OCI-LY3 (cell line): ENCODE results near the gene ZBED1.
"Not testable (repeated sequence)": the region's sequence is repeated elsewhere in the genome, so short reads cannot be mapped to it uniquely, and the experiment has no call there.

Source experiments
- H2AFZ ChIP-seq: fragments of 200-600, 300-600 bp; shearing (Covaris generic); 2 replicates; pipeline ENCODE4 v1.6.0; 2014; ENCODE audit warnings: antibody characterized with exemption, low read depth, low read length
- H3K27ac ChIP-seq: fragments of 200-600, 300-600 bp; sonication (generic); 2 replicates; pipeline ENCODE4 v1.5.1; 2014; ENCODE audit warnings: mild to moderate bottlenecking, low read length, moderate library complexity, mixed read lengths
- H3K27me3 ChIP-seq: fragments of 200-600, 300-600 bp; sonication (generic); 2 replicates; pipeline ENCODE4 v1.6.1; 2014; ENCODE audit warnings: low read depth, low read length, mixed read lengths
- H3K36me3 ChIP-seq: fragments of 200-600, 300-600 bp; sonication (generic); replicated peaks from 2 replicates; pipeline ENCODE3; 2014; ENCODE audit warnings: low read depth, low read length, mixed read lengths
- H3K4me1 ChIP-seq: fragments of 300-600, 200-600 bp; sonication (generic); 2 replicates; pipeline ENCODE4 v1.6.1; 2014; ENCODE audit warnings: low read length, mixed read lengths
- H3K4me2 ChIP-seq: fragments of 200-600, 300-600 bp; sonication (generic); 2 replicates; pipeline ENCODE4 v1.6.1; 2014; ENCODE audit warnings: low read length, mixed read lengths
- H3K4me3 ChIP-seq: fragments of 300-600, 200-600 bp; sonication (generic); 2 replicates; pipeline ENCODE4 v1.5.1; 2014; ENCODE audit warnings: antibody characterized with exemption, mild to moderate bottlenecking, low read length, moderate library complexity
- H3K79me2 ChIP-seq: fragments of 300-600, 200-600 bp; shearing (Covaris generic); 2 replicates; pipeline ENCODE4 v1.6.1; 2014; ENCODE audit warnings: mild to moderate bottlenecking, low read length, mixed read lengths
- H3K9ac ChIP-seq: fragments of 300-600, 200-600 bp; shearing (Covaris generic); 2 replicates; pipeline ENCODE4 v1.6.0; 2014; ENCODE audit warnings: mild to moderate bottlenecking, low read length, moderate library complexity
- H3K9me3 ChIP-seq: fragments of 200-600, 300-600 bp; shearing (Covaris generic); 2 replicates; pipeline ENCODE4 v1.6.1; 2014; ENCODE audit warnings: low read length, mixed read lengths; ENCODE audit not compliant: insufficient read depth
- H4K20me1 ChIP-seq: fragments of 200-600, 300-600 bp; sonication (generic); 2 replicates; pipeline ENCODE4 v1.6.1; 2016; ENCODE audit warnings: low read length, mixed read lengths; ENCODE audit not compliant: insufficient read depth
- CTCF ChIP-seq: fragments of 200-600, 300-600 bp; sonication (generic); IDR thresholded peaks from 2 replicates; pipeline ENCODE4 v1.5.1; 2014; ENCODE audit warnings: antibody characterized with exemption, low read length, low read depth
- EZH2phosphoT487 ChIP-seq: fragments of 200-600 bp; shearing (Covaris generic); IDR thresholded peaks from 2 replicates; pipeline ENCODE4 v1.6.1; 2018; ENCODE audit warnings: antibody characterized with exemption, mixed run types, low read depth

Gene ZBED1

GRCh38 chrX:2461711-2462016 is 39.1 kb downstream of the ZBED1 start:
- no peaks in the 10 kb centered on the region for H3K9me3 ChIP-seq
- H3K79me2 ChIP-seq = peaks cover 79% of the 10 kb centered on the region
- peaks cover 8% of the 10 kb centered on the region for H3K36me3 ChIP-seq
- no peak overlapping the region for H2AFZ ChIP-seq
- H3K4me2 ChIP-seq = no peak overlapping the region
- H4K20me1 ChIP-seq = peaks cover 60% of the 10 kb centered on the region
- no peak overlapping the region for H3K9ac ChIP-seq
- H3K27me3 ChIP-seq = no peaks in the 10 kb centered on the region
- no peaks in the 10 kb centered on the region for H3K4me1 ChIP-seq
- H3K4me3 ChIP-seq = no peak overlapping the region
- no peak overlapping the region for H3K27ac ChIP-seq
- TF ChIP-seq EZH2phosphoT487 (no peak), CTCF (no peak)

- H3K4me1 ChIP-seq, H3K4me3 ChIP-seq, H3K27me3 ChIP-seq, H3K27ac ChIP-seq, H3K4me2 ChIP-seq, H3K9ac ChIP-seq, H3K36me3 ChIP-seq, H3K9me3 ChIP-seq, H2AFZ ChIP-seq: not testable (repeated sequence)
- Histone ChIP-seq H4K20me1 (peaks cover 55% of the 10 kb centered on the region), H3K79me2 (peaks cover 75% of the 10 kb centered on the region)
These were observed 39.7 kb downstream of the ZBED1 start for GRCh38 chrX:2460821-2461710.

- not testable (repeated sequence) for H3K4me1 ChIP-seq, H3K4me2 ChIP-seq, H3K9ac ChIP-seq, H3K27ac ChIP-seq, H3K27me3 ChIP-seq, H3K4me3 ChIP-seq, H2AFZ ChIP-seq, H3K9me3 ChIP-seq, H3K36me3 ChIP-seq
- H4K20me1 ChIP-seq = peaks cover 47% of the 10 kb centered on the region
- H3K79me2 ChIP-seq = peaks cover 73% of the 10 kb centered on the region
These were observed 40.7 kb downstream of the ZBED1 start for GRCh38 chrX:2460048-2460447.

- H3K36me3 ChIP-seq = peaks cover 16% of the 10 kb centered on the region
- H3K4me2 ChIP-seq = no peak overlapping the region
- TF ChIP-seq EZH2phosphoT487 = no peak
- TF ChIP-seq CTCF = no peak
- no peak overlapping the region for H3K27ac ChIP-seq
- no peaks in the 10 kb centered on the region for H3K27me3 ChIP-seq
- H3K4me1 ChIP-seq = no peaks in the 10 kb centered on the region
- H4K20me1 ChIP-seq = peaks cover 36% of the 10 kb centered on the region
- no peaks in the 10 kb centered on the region for H3K9me3 ChIP-seq
- H3K79me2 ChIP-seq = peaks cover 64% of the 10 kb centered on the region
- H2AFZ ChIP-seq = no peak overlapping the region
- no peak overlapping the region for H3K4me3 ChIP-seq
- no peak overlapping the region for H3K9ac ChIP-seq
These were observed 42.5 kb downstream of the ZBED1 start for GRCh38 chrX:2458309-2458708.

GRCh38 chrX:2457289-2458133 is 43.3 kb downstream of the ZBED1 start:
- Histone ChIP-seq H3K27ac (no peak overlapping the region), H3K9ac (no peak overlapping the region), H3K4me3 (no peak overlapping the region), H2AFZ (no peak overlapping the region), H3K27me3 (no peaks in the 10 kb centered on the region), H3K79me2 (peaks cover 65% of the 10 kb centered on the region), H3K9me3 (no peaks in the 10 kb centered on the region), H4K20me1 (peaks cover 35% of the 10 kb centered on the region), H3K4me1 (no peaks in the 10 kb centered on the region), H3K4me2 (no peak overlapping the region), H3K36me3 (peaks cover 22% of the 10 kb centered on the region)
- TF ChIP-seq CTCF = no peak
- TF ChIP-seq EZH2phosphoT487 = no peak

GRCh38 chrX:2456091-2456490 is 44.7 kb downstream of the ZBED1 start:
- not testable (repeated sequence) for H3K27ac ChIP-seq, H3K4me1 ChIP-seq, H2AFZ ChIP-seq

GRCh38 chrX:2454620-2455019 is 46.2 kb downstream of the ZBED1 start:
- H3K9ac ChIP-seq, H3K27me3 ChIP-seq, H3K4me1 ChIP-seq, H2AFZ ChIP-seq, H3K4me3 ChIP-seq, H3K9me3 ChIP-seq, H3K27ac ChIP-seq, H3K4me2 ChIP-seq: not testable (repeated sequence)
- peaks cover 61% of the 10 kb centered on the region for H3K79me2 ChIP-seq
- peaks cover 40% of the 10 kb centered on the region for H4K20me1 ChIP-seq
- peaks cover 23% of the 10 kb centered on the region for H3K36me3 ChIP-seq

More at GRCh38 chrX:2456091-2456490, 44.7 kb downstream of the ZBED1 start:
- Histone ChIP-seq H4K20me1 (peaks cover 40% of the 10 kb centered on the region), H3K79me2 (peaks cover 65% of the 10 kb centered on the region), H3K36me3 (peaks cover 23% of the 10 kb centered on the region)
- not testable (repeated sequence) for H3K9me3 ChIP-seq, H3K27me3 ChIP-seq, H3K4me3 ChIP-seq, H3K9ac ChIP-seq, H3K4me2 ChIP-seq
